Mucosa of rectum (tissue), 2 donors: ENCODE data around the gene CMBL.

Source experiments
- H3K27ac ChIP-seq, 2 donors: one replicate each; pipeline ENCODE4 v1.7.0; 2013; ENCODE audit warnings: inconsistent platforms in 2 of 2, low read depth in 2 of 2, low read length in 2 of 2
- H3K27me3 ChIP-seq, 2 donors: one replicate each; pipeline ENCODE4 v1.7.0; 2013; ENCODE audit warnings: low read length in 2 of 2; ENCODE audit not compliant: control insufficient read depth in 2 of 2, insufficient read depth in 2 of 2
- H3K36me3 ChIP-seq, 2 donors: one replicate each; pipeline ENCODE4 v1.7.0; 2013; ENCODE audit warnings: low read length in 2 of 2; ENCODE audit not compliant: control insufficient read depth in 2 of 2, insufficient read depth in 2 of 2
- H3K4me1 ChIP-seq, 2 donors: one replicate each; pipeline ENCODE4 v1.7.0; 2013; ENCODE audit warnings: low read length in 2 of 2, mild to moderate bottlenecking in 1 of 2; ENCODE audit not compliant: control insufficient read depth in 2 of 2, insufficient read depth in 2 of 2
- H3K4me3 ChIP-seq, 2 donors: one replicate each; pipeline ENCODE4 v1.7.0; 2013; ENCODE audit warnings: low read length in 2 of 2
- H3K9ac ChIP-seq, 2 donors: one replicate each; pipeline ENCODE4 v1.7.0; 2013; ENCODE audit warnings: low read length in 2 of 2, low read depth in 1 of 2, mild to moderate bottlenecking in 1 of 2
- H3K9me3 ChIP-seq, 2 donors: one replicate each; pipeline ENCODE4 v1.7.0; 2013; ENCODE audit warnings: low read length in 2 of 2; ENCODE audit not compliant: control insufficient read depth in 2 of 2
- donor health status: healthy.
- donor health status: Normal muscosa, but diverticular disease.

The CMBL gene

GRCh38 chr5:10297646-10298204 lies 10.0 kb downstream of the CMBL start:
- H3K27me3 ChIP-seq: no peaks in the 10 kb centered on the region
- H3K27ac ChIP-seq: no peak overlapping the region

GRCh38 chr5:10295619-10296326 lies 11.9 kb downstream of the CMBL start:
- Histone ChIP-seq H3K4me1 (peaks cover 0 to 12% of the 10 kb centered on the region in 2 donors), H3K36me3 (peaks cover 4 to 7% of the 10 kb centered on the region in 2 donors), H3K9me3 (no peaks in the 10 kb centered on the region), H3K4me3 (no peak overlapping the region), H3K27me3 (no peaks in the 10 kb centered on the region), H3K27ac (peak overlapping the region in 1 of 2 donors; percentile 29), H3K9ac (no peak overlapping the region)

More at GRCh38 chr5:10297646-10298204, 10.0 kb downstream of the CMBL start:
- Histone ChIP-seq H3K4me3 (no peak overlapping the region), H3K36me3 (peaks cover 4% of the 10 kb centered on the region in 2 donors), H3K4me1 (peaks cover 0 to 21% of the 10 kb centered on the region in 2 donors), H3K9me3 (no peaks in the 10 kb centered on the region), H3K9ac (no peak overlapping the region)

GRCh38 chr5:10293907-10294662 lies 13.6 kb downstream of the CMBL start:
- H3K9ac ChIP-seq: no peak overlapping the region
- H3K4me3 ChIP-seq: no peak overlapping the region
- H3K9me3 ChIP-seq: no peaks in the 10 kb centered on the region
- H3K27ac ChIP-seq: no peak overlapping the region
- peaks cover 12 to 15% of the 10 kb centered on the region in 2 donors for H3K4me1 ChIP-seq
- H3K27me3 ChIP-seq: no peaks in the 10 kb centered on the region
- peaks cover 6 to 9% of the 10 kb centered on the region in 2 donors for H3K36me3 ChIP-seq

GRCh38 chr5:10291692-10292339 lies 15.9 kb downstream of the CMBL start:
- peaks cover 24 to 26% of the 10 kb centered on the region in 2 donors for H3K4me1 ChIP-seq
- H3K9me3 ChIP-seq: no peaks in the 10 kb centered on the region
- no peaks in the 10 kb centered on the region for H3K27me3 ChIP-seq
- no peak overlapping the region for H3K4me3 ChIP-seq
- H3K36me3 ChIP-seq: peaks cover 13% of the 10 kb centered on the region in 2 donors
- H3K27ac ChIP-seq: no peak overlapping the region
- no peak overlapping the region for H3K9ac ChIP-seq

- no peaks in the 10 kb centered on the region for H3K9me3 ChIP-seq
- peaks cover 22 to 24% of the 10 kb centered on the region in 2 donors for H3K4me1 ChIP-seq
- peaks cover 21 to 23% of the 10 kb centered on the region in 2 donors for H3K36me3 ChIP-seq
- H3K9ac ChIP-seq: no peak overlapping the region
- no peaks in the 10 kb centered on the region for H3K27me3 ChIP-seq
- H3K4me3 ChIP-seq: no peak overlapping the region
- H3K27ac ChIP-seq: peak overlapping the region; percentile 86 to 89
Measured at GRCh38 chr5:10290438-10290837, 17.3 kb downstream of the CMBL start.

GRCh38 chr5:10289991-10290390 lies 17.7 kb downstream of the CMBL start:
- Histone ChIP-seq H3K27me3 (no peaks in the 10 kb centered on the region), H3K9me3 (no peaks in the 10 kb centered on the region), H3K4me3 (peak overlapping the region in 1 of 2 donors; percentile 35), H3K4me1 (peaks cover 22 to 24% of the 10 kb centered on the region in 2 donors), H3K9ac (peak overlapping the region; percentile 24 to 41), H3K27ac (peak overlapping the region; percentile 86 to 89), H3K36me3 (peaks cover 21 to 23% of the 10 kb centered on the region in 2 donors)

- peak overlapping the region; percentile 86 to 89 for H3K27ac ChIP-seq
- H3K4me3 ChIP-seq: peak overlapping the region; percentile 6 to 35
Measured at GRCh38 chr5:10289353-10289752, 18.3 kb downstream of the CMBL start.

GRCh38 chr5:10288592-10289219 lies 19.0 kb downstream of the CMBL start:
- Histone ChIP-seq H3K9ac (peak overlapping the region; percentile 38 to 41), H3K27ac (peak overlapping the region; percentile 86 to 89), H3K4me1 (peaks cover 26 to 29% of the 10 kb centered on the region in 2 donors), H3K9me3 (no peaks in the 10 kb centered on the region), H3K4me3 (peak overlapping the region; percentile 19 to 38), H3K36me3 (peaks cover 20% of the 10 kb centered on the region in 2 donors), H3K27me3 (no peaks in the 10 kb centered on the region)

More at GRCh38 chr5:10289353-10289752, 18.3 kb downstream of the CMBL start:
- H3K4me1 ChIP-seq: peaks cover 24% of the 10 kb centered on the region in 2 donors
- H3K27me3 ChIP-seq: no peaks in the 10 kb centered on the region
- H3K9me3 ChIP-seq: no peaks in the 10 kb centered on the region
- H3K36me3 ChIP-seq: peaks cover 23% of the 10 kb centered on the region in 2 donors
- H3K9ac ChIP-seq: peak overlapping the region in 1 of 2 donors; percentile 41

GRCh38 chr5:10286862-10287227 lies 20.9 kb downstream of the CMBL start:
- H3K27ac ChIP-seq: no peak overlapping the region
- no peak overlapping the region for H3K4me3 ChIP-seq

More at GRCh38 chr5:10286862-10287227, 20.9 kb downstream of the CMBL start:
- H3K27me3 ChIP-seq: no peaks in the 10 kb centered on the region
- H3K9me3 ChIP-seq: no peaks in the 10 kb centered on the region
- H3K36me3 ChIP-seq: peaks cover 20 to 21% of the 10 kb centered on the region in 2 donors
- H3K4me1 ChIP-seq: peaks cover 26 to 30% of the 10 kb centered on the region in 2 donors
- no peak overlapping the region for H3K9ac ChIP-seq
